ENCODE measurements around the gene ZNF57. TPM values are rescaled to one million over a fixed set of nuclear protein-coding genes. Genes with fewer than 3 reads are reported as not detected.

The ZNF57 gene
- total and polyA plus RNA-seq, 4 donors = 4.0 to 5.5 (median 4.5) TPM

GRCh38 chr19:2854849-2855248 lies 45.9 kb upstream of the ZNF57 start:
- H3K27me3 ChIP-seq (ENCODE audit: control insufficient read depth in 3 of 3, insufficient read depth in 3 of 3, low read length in 2 of 3) = no peaks in the 10 kb centered on the region
- H3K9ac ChIP-seq (ENCODE audit: insufficient read depth in 1 of 2, low read length in 2 of 2) = no peak overlapping the region
- H3K9me3 ChIP-seq (ENCODE audit: control insufficient read depth in 4 of 4, insufficient read depth in 3 of 4, low read length in 3 of 4) = peaks cover 21 to 62% (median 34%) of the 10 kb centered on the region in 4 donors
- no peak overlapping the region for H3K27ac ChIP-seq (ENCODE audit: low read depth in 1 of 2, low read length in 1 of 2)
- no peak overlapping the region for H3K4me3 ChIP-seq
- H3K4me1 ChIP-seq (ENCODE audit: control insufficient read depth in 5 of 5, insufficient read depth in 5 of 5, low read length in 5 of 5) = no peaks in the 10 kb centered on the region
- DNase-seq (no peak), ATAC-seq (ENCODE audit: insufficient read depth, low FRiP score) (no peak)
- H3K36me3 ChIP-seq (ENCODE audit: control insufficient read depth in 4 of 4, insufficient read depth in 4 of 4, low read length in 4 of 4) = peaks cover 18 to 57% (median 48%) of the 10 kb centered on the region in 4 donors
- WGBS, 2 donors = 96 to 97% methylated on average over 3 of the region's 3 CpGs
- no peak for TF ChIP-seq CTCF (IDR thresholded peaks at IDR 0.05; ENCODE audit: control extremely low read depth, extremely low read depth)

GRCh38 chr19:2856457-2857050 lies 44.2 kb upstream of the ZNF57 start:
- ATAC-seq (ENCODE audit: insufficient read depth, low FRiP score) (no peak), DNase-seq (no peak)
- no peak overlapping the region for H3K4me3 ChIP-seq
- H3K9ac ChIP-seq (ENCODE audit: insufficient read depth in 1 of 2, low read length in 2 of 2) = no peak overlapping the region
- no peak for TF ChIP-seq CTCF (IDR thresholded peaks at IDR 0.05; ENCODE audit: control extremely low read depth, extremely low read depth)
- H3K27me3 ChIP-seq (ENCODE audit: control insufficient read depth in 3 of 3, insufficient read depth in 3 of 3, low read length in 2 of 3) = no peaks in the 10 kb centered on the region
- no peaks in the 10 kb centered on the region for H3K4me1 ChIP-seq (ENCODE audit: control insufficient read depth in 5 of 5, insufficient read depth in 5 of 5, low read length in 5 of 5)
- WGBS, 2 donors = 93 to 96% methylated on average over 5 of the region's 5 CpGs
- peaks cover 16 to 42% (median 36%) of the 10 kb centered on the region in 4 donors for H3K36me3 ChIP-seq (ENCODE audit: control insufficient read depth in 4 of 4, insufficient read depth in 4 of 4, low read length in 4 of 4)
- peaks cover 20 to 55% (median 30%) of the 10 kb centered on the region in 4 donors for H3K9me3 ChIP-seq (ENCODE audit: control insufficient read depth in 4 of 4, insufficient read depth in 3 of 4, low read length in 3 of 4)
- no peak overlapping the region for H3K27ac ChIP-seq (ENCODE audit: low read depth in 1 of 2, low read length in 1 of 2)

- peaks cover 0 to 19% (median 14%) of the 10 kb centered on the region in 4 donors for H3K36me3 ChIP-seq (ENCODE audit: control insufficient read depth in 4 of 4, insufficient read depth in 4 of 4, low read length in 4 of 4)
- H3K27me3 ChIP-seq (ENCODE audit: control insufficient read depth in 3 of 3, insufficient read depth in 3 of 3, low read length in 2 of 3) = no peaks in the 10 kb centered on the region
- DNase-seq (no peak), ATAC-seq (ENCODE audit: insufficient read depth, low FRiP score) (no peak)
- WGBS, 2 donors = 78% methylated on average over 27 of the region's 27 CpGs
- H3K9ac ChIP-seq (ENCODE audit: insufficient read depth in 1 of 2, low read length in 2 of 2) = no peak overlapping the region
- H3K4me3 ChIP-seq = no peak overlapping the region
- no peak for TF ChIP-seq CTCF (IDR thresholded peaks at IDR 0.05; ENCODE audit: control extremely low read depth, extremely low read depth)
- no peak overlapping the region for H3K27ac ChIP-seq (ENCODE audit: low read depth in 1 of 2, low read length in 1 of 2)
- H3K9me3 ChIP-seq (ENCODE audit: control insufficient read depth in 4 of 4, insufficient read depth in 3 of 4, low read length in 3 of 4) = peaks cover 3 to 37% (median 14%) of the 10 kb centered on the region in 4 donors
- no peaks in the 10 kb centered on the region for H3K4me1 ChIP-seq (ENCODE audit: control insufficient read depth in 5 of 5, insufficient read depth in 5 of 5, low read length in 5 of 5)
Measured at GRCh38 chr19:2858864-2859263, 41.9 kb upstream of the ZNF57 start.

GRCh38 chr19:2863816-2864215 lies 36.9 kb upstream of the ZNF57 start:
- peaks cover 0 to 10% (median 2%) of the 10 kb centered on the region in 4 donors for H3K9me3 ChIP-seq (ENCODE audit: control insufficient read depth in 4 of 4, insufficient read depth in 3 of 4, low read length in 3 of 4)
- 77 to 87% methylated on average over 10 of the region's 10 CpGs for WGBS, 2 donors
- no peak for TF ChIP-seq CTCF (IDR thresholded peaks at IDR 0.05; ENCODE audit: control extremely low read depth, extremely low read depth)
- no peak overlapping the region for H3K9ac ChIP-seq (ENCODE audit: insufficient read depth in 1 of 2, low read length in 2 of 2)
- DNase-seq = no peak
- H3K27ac ChIP-seq (ENCODE audit: low read depth in 1 of 2, low read length in 1 of 2) = no peak overlapping the region
- no peaks in the 10 kb centered on the region for H3K36me3 ChIP-seq (ENCODE audit: control insufficient read depth in 4 of 4, insufficient read depth in 4 of 4, low read length in 4 of 4)
- ATAC-seq (ENCODE audit: insufficient read depth, low FRiP score) = no peak
- no peaks in the 10 kb centered on the region for H3K4me1 ChIP-seq (ENCODE audit: control insufficient read depth in 5 of 5, insufficient read depth in 5 of 5, low read length in 5 of 5)
- no peaks in the 10 kb centered on the region for H3K27me3 ChIP-seq (ENCODE audit: control insufficient read depth in 3 of 3, insufficient read depth in 3 of 3, low read length in 2 of 3)
- no peak overlapping the region for H3K4me3 ChIP-seq

All from lung (tissue), 12 donors.